Astrocyte of the cerebellum (primary cell): Measurements from ENCODE around the gene NCAM1.

ENCODE experiments used
- DNase-seq: peaks from one replicate; pipeline ENCODE4 v3.0.0-alpha.2; 2011; ENCODE audit warnings: low read depth
- H3K4me3 ChIP-seq: 2 replicates; pipeline ENCODE4 v1.5.1; 2011; ENCODE audit warnings: mild to moderate bottlenecking, low read depth, low read length, moderate library complexity
- in situ Hi-C: cut with HindIII; loops from 2 replicates; pipeline ENCODE4 v1.10.0; 2017; ENCODE audit warnings: low sequenced_read_pairs
- TF ChIP-seq, protein P1 (sequence below): IDR thresholded peaks from 2 replicates; pipeline ENCODE4 v1.5.1; 2012; ENCODE audit warnings: low read length, low read depth, moderate library complexity, mild to moderate bottlenecking; ENCODE audit errors: missing control alignments

Gene NCAM1

DNA sequence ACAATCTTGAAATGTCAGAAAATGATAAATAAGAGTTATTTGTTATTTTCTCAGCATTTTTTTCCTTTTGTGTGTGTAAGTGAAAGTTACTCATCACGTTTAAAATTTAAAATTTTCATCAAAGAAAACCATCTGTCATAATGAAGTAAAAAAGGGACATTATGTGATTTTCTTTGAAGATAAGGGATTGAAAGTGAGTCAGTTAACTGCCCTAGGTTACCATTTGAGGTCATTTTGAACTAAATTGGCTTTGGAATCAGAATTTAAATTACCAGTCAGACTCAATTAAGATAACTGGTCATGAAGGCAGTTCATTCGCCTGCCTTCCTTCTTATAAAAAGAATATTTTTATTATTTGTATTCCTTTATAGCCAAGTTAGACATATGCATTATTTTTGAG, 14.3 kb downstream of the NCAM1 start:
- DNase-seq, result no peak
- in situ Hi-C loops, result no loop called here
- no peak overlapping the region for H3K4me3 ChIP-seq
- TF ChIP-seq, protein P1, sequence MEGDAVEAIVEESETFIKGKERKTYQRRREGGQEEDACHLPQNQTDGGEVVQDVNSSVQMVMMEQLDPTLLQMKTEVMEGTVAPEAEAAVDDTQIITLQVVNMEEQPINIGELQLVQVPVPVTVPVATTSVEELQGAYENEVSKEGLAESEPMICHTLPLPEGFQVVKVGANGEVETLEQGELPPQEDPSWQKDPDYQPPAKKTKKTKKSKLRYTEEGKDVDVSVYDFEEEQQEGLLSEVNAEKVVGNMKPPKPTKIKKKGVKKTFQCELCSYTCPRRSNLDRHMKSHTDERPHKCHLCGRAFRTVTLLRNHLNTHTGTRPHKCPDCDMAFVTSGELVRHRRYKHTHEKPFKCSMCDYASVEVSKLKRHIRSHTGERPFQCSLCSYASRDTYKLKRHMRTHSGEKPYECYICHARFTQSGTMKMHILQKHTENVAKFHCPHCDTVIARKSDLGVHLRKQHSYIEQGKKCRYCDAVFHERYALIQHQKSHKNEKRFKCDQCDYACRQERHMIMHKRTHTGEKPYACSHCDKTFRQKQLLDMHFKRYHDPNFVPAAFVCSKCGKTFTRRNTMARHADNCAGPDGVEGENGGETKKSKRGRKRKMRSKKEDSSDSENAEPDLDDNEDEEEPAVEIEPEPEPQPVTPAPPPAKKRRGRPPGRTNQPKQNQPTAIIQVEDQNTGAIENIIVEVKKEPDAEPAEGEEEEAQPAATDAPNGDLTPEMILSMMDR, result no peak

DNA sequence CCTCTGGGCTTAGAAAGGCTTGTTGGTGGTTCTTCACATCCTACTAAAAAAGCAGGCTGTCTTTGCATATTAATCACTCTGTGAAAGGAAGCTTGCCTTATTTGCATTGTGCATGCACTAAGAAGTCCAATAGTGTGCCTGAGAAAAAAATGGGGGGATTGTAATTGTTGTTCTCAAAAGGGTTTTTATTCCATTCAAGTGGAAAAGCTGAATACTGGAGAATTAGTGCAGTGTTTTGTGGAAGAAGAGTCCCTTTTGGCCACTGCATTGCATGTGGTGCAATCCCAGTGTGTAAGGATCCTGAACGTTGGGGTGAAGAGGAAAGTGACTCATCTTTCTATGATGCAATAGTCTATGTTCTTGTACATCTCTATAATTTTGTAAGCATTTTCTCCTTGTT, 16.5 kb downstream of the NCAM1 start:
- in situ Hi-C loops, result no loop called here
- no peak overlapping the region for H3K4me3 ChIP-seq
- TF ChIP-seq, protein P1, result no peak
- no peak for DNase-seq

DNA sequence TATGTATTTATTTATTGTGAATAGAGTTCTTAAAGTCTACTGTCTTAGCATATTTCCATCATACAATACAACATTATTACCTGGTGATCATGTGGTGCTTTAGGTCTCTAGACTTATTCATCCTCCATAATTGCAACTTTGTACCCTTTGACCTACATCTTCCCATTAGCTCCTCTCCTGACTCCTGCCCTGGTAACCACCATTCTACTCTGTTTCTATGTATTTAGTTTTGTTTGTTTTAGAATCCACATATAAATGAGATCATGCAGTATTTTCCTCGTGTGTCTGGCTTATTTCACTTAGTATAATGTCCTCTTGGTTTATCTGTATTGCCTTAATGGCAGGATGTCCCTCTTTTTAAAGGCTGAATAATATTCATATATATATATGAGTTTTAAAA, 22.7 kb downstream of the NCAM1 start:
- TF ChIP-seq, protein P1, result no peak
- in situ Hi-C loops, result no loop called here
- no peak overlapping the region for H3K4me3 ChIP-seq
- no peak for DNase-seq

DNA sequence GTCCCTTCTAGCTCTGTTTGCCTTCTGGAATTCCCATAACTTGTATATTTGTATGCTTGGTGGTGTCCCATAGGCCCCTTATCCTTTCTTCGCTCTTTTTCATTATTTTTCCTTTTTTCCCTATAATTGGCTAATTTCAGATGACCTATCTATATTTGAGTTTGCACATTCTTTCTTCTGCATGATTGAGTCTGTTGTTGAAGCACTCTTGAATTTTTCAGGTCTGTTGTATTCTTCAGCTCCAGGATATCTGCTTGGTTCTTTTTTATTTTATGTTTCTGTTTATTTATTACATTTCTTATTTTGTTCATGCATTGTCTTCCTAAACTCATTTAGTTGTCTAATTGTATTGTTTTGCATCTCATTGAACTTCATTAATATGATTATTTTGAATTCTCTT, 28.0 kb downstream of the NCAM1 start:
- in situ Hi-C loops, result no loop called here
- TF ChIP-seq, protein P1, result no peak
- no peak for DNase-seq
- H3K4me3 ChIP-seq, result no peak overlapping the region

DNA sequence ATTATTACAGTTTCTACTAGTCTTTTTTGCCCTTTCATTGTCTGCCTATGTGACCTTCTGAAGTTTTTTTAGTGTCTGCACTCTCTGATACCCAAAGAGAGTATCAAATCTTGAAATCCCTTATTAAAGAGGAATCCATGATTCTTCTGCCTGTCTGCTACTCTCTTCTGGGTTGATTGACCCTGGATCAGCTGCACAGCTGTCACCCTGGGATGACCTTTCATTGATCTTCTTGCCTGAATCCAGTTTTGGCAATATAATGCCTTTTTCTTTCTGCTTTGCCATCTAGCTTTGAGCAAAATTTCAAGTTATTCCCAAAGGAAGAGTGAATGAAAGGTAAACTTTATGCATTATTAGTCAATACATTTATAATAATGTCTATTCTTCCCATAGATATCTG, 32.6 kb downstream of the NCAM1 start:
- in situ Hi-C loops, result no loop called here
- DNase-seq, result no peak
- TF ChIP-seq, protein P1, result no peak
- no peak overlapping the region for H3K4me3 ChIP-seq

DNA sequence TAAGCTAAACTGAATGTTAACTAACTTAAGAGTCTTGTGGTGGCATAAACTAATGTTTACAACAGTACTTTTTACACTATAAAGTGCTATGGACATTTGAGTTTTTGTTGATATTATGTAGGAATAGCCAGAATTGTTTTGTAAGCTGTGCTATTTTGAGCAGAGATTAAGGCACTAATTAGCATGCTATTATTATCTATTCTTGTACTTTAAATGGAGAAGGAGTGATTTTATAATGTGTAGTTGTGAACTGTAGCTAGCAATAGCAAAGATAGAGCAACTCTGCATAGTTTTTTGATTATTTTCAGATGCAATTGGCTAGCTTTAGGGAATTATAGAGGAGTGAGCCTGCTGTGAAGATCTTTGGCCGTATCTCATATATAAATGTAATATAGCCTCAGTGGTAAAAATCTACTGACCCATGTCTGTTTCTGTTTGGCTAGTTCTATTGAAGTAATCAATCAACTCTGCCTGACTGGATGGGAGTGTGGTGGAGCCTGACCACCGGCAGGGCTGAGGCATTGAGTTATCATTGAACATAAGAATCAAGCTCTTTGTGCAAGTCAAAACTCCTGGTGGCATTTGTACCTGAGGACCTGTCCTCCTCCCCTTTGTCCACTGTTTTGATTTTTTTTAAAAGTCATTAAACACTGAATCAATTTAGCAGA, 34.3 kb downstream of the NCAM1 start:
- H3K4me3 ChIP-seq, result no peak overlapping the region
- DNase-seq, result no peak
- TF ChIP-seq, protein P1, result no peak
- in situ Hi-C loops, result no loop called here
